Measurements from ENCODE around the gene SMAD3.
"Not testable (repeated sequence)": the region's sequence is repeated elsewhere in the genome, so short reads cannot be mapped to it uniquely, and the experiment has no call there.

Gene SMAD3

DNA sequence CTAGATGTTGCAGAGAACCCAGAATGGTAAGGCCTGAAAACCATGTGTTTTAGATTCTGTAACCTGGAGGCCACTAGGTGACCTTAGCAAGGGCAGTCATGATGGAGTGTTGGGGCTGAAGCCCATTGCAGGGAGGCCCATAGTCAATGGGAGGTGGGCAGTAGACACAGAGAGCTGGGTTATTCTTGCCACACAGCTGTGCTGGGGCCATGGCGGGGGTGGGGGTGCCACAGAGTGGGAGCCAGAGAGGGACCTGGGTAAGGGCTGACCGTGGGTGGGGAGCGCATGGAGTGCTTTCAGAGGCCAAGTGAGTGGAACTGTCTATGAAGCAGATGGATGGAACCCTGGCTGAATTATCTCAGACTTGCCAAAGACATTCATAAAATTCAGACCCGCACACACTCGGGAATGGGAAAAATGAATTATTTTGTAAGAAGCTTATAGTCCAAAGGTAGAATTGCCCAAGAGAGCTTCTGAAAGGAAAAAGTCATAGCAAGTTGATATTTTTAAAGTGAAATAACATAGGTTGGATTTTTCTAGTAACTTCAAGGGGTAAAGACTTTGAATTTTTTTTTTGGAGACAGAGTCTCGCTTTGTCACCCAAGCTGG is 53.9 kb downstream of the SMAD3 start:
- no peak for DNase-seq (ENCODE audit: insufficient read length, low spot score)
- no peak for TF ChIP-seq POLR2A (IDR thresholded peaks at IDR 0.05; ENCODE audit: low read depth, low read length)
- no peak for FAIRE-seq

DNA sequence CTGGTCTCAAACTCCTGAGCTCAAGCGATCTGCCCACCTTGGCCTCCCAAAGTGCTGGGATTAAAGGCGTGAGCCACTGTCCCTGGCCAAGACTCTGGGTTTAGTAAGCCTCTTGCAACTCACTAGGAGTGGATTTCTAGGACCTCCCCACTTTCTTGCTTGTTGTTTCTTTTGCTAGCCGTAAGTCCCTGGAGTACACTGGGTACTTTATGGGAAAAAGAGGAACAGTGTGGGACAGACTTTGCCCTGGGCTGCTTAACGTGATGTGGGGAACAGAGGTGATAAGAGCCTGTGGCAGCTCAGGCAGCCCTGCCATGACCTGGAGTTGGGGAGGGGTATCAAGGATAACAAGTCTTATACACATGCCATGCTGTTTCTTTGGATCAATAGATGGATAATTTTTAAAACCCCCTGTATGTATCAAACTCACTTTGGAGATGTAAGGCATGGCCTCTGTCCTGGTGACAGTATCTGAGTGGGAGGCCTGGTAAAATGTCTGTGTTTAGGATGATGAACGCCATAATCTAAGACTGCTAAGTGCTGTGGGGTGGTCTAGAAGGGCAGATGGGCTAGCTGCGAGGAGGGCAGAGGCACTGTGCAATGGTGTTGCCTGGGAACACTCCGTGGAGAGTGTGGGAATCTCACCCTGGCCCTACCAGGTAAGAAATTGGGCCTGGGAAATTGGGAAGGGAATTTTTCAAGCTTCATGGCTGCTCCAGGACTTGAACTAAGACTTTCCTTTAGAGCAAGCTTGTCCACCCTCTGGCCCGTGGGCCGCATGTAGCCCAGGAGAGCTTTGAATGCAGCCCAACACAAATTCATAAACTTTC is 54.8 kb downstream of the SMAD3 start:
- TF ChIP-seq POLR2A (IDR thresholded peaks at IDR 0.05; ENCODE audit: low read depth, low read length) = no peak
- no peak for FAIRE-seq

DNA sequence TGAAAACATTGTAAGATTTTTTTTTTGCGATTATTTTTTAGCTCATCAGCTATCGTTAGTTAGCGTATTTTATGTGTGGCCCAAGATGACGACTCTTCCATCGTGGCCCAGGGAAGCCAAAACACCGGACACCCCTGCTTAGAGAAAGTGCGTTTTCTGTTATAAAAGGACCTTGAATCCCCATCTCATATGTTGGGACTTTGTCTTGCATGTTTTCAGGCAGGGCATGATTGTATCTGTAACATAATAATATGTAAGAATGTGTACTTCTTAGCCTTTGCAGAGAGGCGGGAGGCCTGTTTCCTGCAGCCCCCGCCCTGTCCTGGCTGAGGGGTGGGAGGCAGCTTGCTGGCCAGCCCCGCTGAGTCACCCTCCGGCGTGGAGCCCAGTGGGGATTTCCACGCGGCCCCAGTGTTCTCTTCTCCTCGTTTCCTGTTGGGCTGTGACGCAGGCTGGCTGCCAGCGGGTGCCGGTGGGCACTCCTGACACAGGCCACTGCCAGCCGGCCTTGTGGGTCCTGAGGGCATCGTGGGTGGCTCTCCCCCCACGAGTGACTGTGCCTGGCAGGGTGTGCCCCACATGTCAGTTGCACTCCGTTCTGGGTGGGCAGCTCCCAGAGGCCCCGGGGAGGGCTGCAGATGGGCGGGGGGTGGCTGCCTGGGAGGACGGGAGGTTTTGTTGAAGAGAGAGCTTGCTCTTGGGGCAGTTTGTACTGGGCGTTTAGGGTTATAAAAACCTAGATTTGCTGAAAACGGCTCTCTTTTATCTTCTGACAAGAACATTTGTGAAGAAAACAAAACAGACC is 55.6 kb downstream of the SMAD3 start:
- no peak; the same call in 1 of the 2 replicates for TF ChIP-seq POLR2A (IDR thresholded peaks at IDR 0.05; ENCODE audit: low read depth, low read length)
- DNase-seq (ENCODE audit: insufficient read length, low spot score) (no peak), FAIRE-seq (no peak)

More for the DNA sequence above, 54.8 kb downstream of the SMAD3 start:
- no peak for DNase-seq (ENCODE audit: insufficient read length, low spot score)

- no peak for DNase-seq (ENCODE audit: insufficient read length, low spot score)
- no peak for TF ChIP-seq POLR2A (IDR thresholded peaks at IDR 0.05; ENCODE audit: low read depth, low read length)
- no peak for FAIRE-seq
Observed at GRCh38 chr15:67121644-67122605, 56.5 kb downstream of the SMAD3 start.

GRCh38 chr15:67122816-67123215 is 57.4 kb downstream of the SMAD3 start:
- not testable (repeated sequence) for FAIRE-seq; DNase-seq (ENCODE audit: insufficient read length, low spot score)

- FAIRE-seq; DNase-seq (ENCODE audit: insufficient read length, low spot score): not testable (repeated sequence)
Observed at GRCh38 chr15:67123291-67123690, 57.9 kb downstream of the SMAD3 start.

DNA sequence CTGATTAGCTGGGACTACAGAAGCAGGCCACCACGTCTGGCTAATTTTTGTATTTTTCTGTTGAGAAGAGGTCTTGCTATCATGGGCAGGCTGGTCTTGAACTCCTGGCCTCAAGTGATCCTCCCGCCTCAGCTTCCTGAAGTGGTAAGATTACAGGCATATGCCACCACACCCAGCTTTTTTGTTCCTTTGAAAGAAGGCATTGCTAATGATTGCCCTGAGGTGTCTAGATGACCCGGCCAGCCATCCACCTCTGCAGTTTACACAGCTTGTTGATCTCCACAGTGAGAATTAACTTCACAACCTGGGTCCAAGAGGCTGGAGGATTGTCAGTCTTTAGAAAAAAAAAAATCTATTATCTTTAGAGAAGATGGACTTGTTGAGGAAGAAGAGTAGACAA is 58.7 kb downstream of the SMAD3 start:
- FAIRE-seq (no peak), DNase-seq (ENCODE audit: insufficient read length, low spot score) (no peak)
- no peak for TF ChIP-seq POLR2A (IDR thresholded peaks at IDR 0.05; ENCODE audit: low read depth, low read length)

DNA sequence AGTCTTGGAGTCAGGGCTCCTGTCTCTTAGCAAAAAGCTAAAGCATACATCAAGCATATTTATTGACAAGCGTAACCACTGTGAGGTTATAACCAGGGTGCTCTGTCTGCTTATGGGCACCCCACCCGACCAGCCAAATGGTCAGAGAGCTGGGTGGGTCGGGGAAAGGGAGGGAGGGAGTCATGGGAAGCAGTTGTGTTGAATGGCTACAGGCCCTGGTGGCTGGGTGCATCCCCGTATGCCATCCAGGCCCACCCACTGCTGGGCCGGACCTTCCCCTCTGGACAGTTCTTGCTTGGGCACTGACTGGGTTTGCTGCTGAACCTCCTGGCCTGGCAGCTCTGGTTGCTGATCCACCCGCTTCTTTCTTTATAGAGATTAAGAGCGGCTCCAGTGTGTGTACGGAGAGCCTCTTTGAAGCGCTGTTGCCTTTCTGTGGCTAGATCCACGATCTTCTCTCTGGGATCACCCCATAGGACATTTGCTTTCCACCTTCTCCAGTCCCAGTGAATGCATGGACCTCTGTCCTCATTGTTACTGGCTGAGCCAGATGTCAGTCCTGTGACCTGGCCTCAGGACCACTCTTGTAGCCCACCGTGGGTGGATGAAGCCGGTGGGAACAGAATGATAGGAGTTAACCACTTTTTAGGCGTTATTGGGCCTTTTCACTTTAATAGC is 59.6 kb downstream of the SMAD3 start:
- no peak for TF ChIP-seq POLR2A (IDR thresholded peaks at IDR 0.05; ENCODE audit: low read depth, low read length)
- DNase-seq (ENCODE audit: insufficient read length, low spot score) (no peak), FAIRE-seq (no peak)

- DNase-seq (ENCODE audit: insufficient read length, low spot score) (peak; percentile 73), FAIRE-seq (no peak)
- TF ChIP-seq POLR2A (IDR thresholded peaks at IDR 0.05; ENCODE audit: low read depth, low read length) = no peak
Observed at GRCh38 chr15:67125589-67126502, 60.4 kb downstream of the SMAD3 start.

GRCh38 chr15:67126551-67127330 is 61.3 kb downstream of the SMAD3 start:
- DNase-seq (ENCODE audit: insufficient read length, low spot score) (no peak), FAIRE-seq (no peak)

DNA sequence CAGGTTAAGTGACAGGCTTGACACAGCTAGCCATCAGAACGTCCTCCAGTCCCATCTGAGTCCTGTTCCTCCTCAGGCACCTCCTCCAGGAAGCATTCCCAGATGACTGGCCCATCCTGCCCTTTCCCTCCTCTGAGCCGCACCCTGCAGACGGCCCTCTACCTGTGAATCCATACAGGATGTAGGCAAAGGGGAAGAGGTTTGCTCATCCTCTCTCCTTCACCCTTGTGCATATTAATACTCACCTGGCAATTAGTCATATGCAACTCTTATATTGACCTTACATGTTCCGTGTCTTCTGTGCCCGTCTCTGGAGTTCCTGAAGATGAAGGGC is 61.9 kb downstream of the SMAD3 start:
- DNase-seq (ENCODE audit: insufficient read length, low spot score) = no peak
- no peak for TF ChIP-seq POLR2A (IDR thresholded peaks at IDR 0.05; ENCODE audit: low read depth, low read length)
- no peak for FAIRE-seq

More at GRCh38 chr15:67126551-67127330, 61.3 kb downstream of the SMAD3 start:
- TF ChIP-seq POLR2A (IDR thresholded peaks at IDR 0.05; ENCODE audit: low read depth, low read length) = no peak

Measured in H54 (cell line).